Activated naive CD4-positive, alpha-beta T cell (primary cell): ENCODE data around the gene MSI2.

Source experiments
- DNase-seq, 4 experiments: peaks; one replicate each; lab custom pipeline; 2025; lab: John Stamatoyannopoulos, UW

Gene MSI2

GRCh38 chr17:57638284-57638683, 382.0 kb downstream of the MSI2 start:
- no peak for DNase-seq

GRCh38 chr17:57639381-57639780, 383.1 kb downstream of the MSI2 start:
- DNase-seq, result no peak

GRCh38 chr17:57640079-57640478, 383.8 kb downstream of the MSI2 start:
- DNase-seq, result no peak

GRCh38 chr17:57641761-57642160, 385.4 kb downstream of the MSI2 start:
- DNase-seq, result no peak

DNA sequence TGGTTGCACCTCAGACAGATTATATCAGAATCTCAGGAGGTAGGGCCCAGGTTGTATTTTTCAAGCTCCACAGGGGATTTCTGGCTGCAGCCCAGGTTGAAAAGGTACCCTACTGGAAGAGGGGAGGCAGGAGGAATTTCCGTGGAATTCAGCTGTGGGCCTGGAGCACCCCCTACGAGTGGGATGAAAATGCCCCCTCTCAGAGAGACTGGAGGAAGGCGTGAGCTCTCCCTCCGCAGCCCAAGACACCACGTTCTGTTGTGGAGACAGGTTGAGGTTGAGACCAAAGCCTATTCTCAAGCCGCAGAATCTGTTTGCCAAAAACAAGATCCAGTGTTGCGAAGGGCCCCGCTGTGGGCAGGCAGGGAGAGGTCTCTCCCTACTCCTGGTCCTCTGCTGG, 386.7 kb downstream of the MSI2 start:
- DNase-seq, result no peak

GRCh38 chr17:57644326-57644725, 388.0 kb downstream of the MSI2 start:
- DNase-seq, result no peak

- no peak for DNase-seq
Measured at GRCh38 chr17:57645950-57646665, 389.8 kb downstream of the MSI2 start.

GRCh38 chr17:57648720-57649119, 392.4 kb downstream of the MSI2 start:
- no peak for DNase-seq

- no peak for DNase-seq
Measured at GRCh38 chr17:57649191-57649590, 392.9 kb downstream of the MSI2 start.

GRCh38 chr17:57649731-57650484, 393.6 kb downstream of the MSI2 start:
- no peak for DNase-seq

GRCh38 chr17:57650548-57650947, 394.2 kb downstream of the MSI2 start:
- DNase-seq, result no peak

DNA sequence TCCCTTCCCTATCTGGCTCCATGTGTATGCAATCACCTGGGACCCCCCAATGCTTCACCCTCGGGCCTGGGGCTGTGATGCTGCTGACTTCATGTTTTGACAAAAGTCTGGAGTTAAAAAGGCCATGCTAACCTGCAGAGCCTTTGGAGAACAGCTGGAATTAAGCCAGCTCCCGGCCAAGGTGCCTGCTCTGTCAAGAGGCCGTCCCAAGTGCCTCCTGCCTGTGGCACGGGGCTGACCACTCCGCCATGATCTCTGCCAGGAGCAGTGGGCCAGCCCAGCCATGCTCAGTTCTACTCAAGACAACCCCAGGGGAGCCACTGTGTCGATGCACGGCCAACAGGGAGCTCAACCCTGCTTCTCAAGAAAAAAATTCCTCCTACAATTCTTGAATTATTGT, 395.1 kb downstream of the MSI2 start:
- no peak for DNase-seq

DNA sequence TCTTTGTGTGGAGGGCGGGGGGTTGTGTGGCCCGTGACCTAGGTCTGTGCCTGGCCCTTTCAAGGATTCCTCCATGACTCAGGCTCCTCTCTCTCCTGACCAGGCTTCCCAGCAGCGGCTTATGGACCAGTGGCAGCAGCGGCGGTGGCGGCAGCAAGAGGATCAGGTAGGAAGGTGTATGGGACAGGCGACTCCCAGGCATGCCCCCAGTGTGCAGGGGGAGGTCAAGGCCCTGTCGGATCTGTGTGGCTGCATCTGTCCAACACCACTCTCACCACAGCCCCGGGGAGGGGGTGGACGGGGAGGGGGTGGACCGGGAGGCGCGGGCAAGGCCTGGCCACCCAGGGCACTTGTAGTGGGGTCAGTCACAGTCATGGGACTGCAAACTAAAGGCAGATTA, 395.7 kb downstream of the MSI2 start:
- no peak for DNase-seq

DNA sequence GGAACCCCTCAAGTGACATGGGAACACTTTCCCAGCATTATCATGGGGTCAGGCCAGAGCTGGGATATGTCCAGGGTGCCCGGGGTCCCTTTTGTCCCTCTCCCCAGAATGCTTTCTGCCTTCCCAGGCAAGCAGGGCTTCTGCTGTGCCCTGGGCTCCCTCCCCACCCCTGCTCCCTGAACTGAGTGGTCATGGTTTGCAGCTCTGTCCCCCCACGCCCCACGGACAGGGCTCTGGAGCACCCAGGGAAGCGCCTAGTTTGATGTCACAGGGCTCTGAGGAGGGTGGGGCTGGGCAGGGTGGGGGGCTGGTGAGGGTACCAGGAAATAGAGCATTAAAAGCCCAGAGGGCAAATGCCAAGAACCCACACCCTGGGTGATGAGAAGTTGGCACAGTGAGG, 396.5 kb downstream of the MSI2 start:
- no peak for DNase-seq

- no peak for DNase-seq
Measured at GRCh38 chr17:57653279-57653678, 397.0 kb downstream of the MSI2 start.

DNA sequence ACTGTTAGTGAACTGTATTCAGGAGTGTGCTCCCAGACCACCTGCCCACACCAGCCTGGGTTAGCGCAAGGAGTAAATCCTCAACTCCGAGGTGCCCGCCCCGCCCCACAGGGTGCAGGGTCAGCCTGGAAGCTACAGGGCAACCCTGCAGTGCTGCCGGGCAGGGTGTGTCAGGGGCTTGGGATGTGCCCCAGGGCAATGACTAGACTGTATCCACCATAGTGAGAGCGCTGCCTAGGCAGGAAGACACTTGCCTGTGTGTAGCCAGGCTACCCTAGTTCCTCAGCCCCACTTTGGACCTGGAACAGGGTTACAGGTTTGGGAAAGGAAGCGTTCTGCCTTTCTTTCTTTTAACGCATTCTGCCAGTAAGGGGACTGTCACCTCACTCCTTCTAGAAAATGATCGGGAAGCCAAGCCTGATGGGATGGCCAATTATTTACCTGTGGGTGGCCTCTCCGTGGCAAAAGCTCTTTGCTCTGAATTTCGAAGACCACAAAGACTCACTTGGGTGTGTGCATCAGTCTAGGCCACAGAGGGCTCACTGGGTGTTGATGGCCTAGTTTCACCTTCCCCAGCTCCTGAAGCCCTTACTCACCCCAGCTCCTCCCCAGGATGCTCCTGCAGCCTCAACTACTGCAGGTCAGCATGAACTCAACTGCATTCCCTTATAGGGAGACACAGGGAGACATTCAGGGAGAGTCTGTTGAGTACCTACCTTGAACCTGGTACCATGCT, 397.9 kb downstream of the MSI2 start:
- no peak for DNase-seq

GRCh38 chr17:57655553-57655952, 399.2 kb downstream of the MSI2 start:
- DNase-seq, result no peak

- no peak for DNase-seq
Measured at GRCh38 chr17:57657211-57657610, 400.9 kb downstream of the MSI2 start.

- no peak for DNase-seq
Measured at GRCh38 chr17:57662041-57662440, 405.7 kb downstream of the MSI2 start.

- no peak for DNase-seq
Measured at GRCh38 chr17:57662644-57663308, 406.5 kb downstream of the MSI2 start.

GRCh38 chr17:57663326-57664070, 407.2 kb downstream of the MSI2 start:
- DNase-seq, result no peak

DNA sequence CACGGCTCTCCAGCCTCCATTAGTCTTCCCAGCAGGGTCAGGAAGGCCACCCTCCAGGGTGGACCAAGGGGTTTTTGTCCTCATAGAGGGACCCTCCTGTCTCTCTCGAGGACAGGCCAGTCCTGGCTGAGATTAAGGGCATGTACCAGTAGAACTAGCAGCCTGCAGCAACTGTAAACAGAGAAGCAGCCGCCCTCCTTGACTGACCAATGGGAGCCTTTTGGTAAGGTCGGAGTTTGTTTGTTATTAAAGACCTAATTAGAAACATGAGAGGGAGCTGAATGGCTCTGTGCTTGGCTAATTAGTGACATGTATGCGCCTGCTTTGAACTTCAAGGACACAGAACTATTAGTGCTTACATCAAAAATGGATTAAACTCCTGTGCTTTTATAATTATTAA, 408.8 kb downstream of the MSI2 start:
- DNase-seq, result no peak
